Testis (tissue), 2 donors: ENCODE data around the gene FREY1.

Source experiments
- CTCF ChIP-seq, 3 experiments: fragments of 450-650 bp in 2 of 3; fragments of 200-600 bp in 1 of 3; sonication (generic) in 1 of 3; IDR thresholded peaks; one replicate each; pipeline ENCODE4 v1.5.1; 2016 to 2019; ENCODE audit warnings: antibody characterized with exemption in 3 of 3, mild to moderate bottlenecking in 2 of 3, moderate library complexity in 1 of 3
- POLR2A ChIP-seq: fragments of 450-650 bp; IDR thresholded peaks from one replicate; pipeline ENCODE4 v1.6.1; 2017; ENCODE audit warnings: antibody characterized with exemption, mild to moderate bottlenecking, moderate library complexity

- TF ChIP-seq CTCF (IDR thresholded peaks at IDR 0.05) (no peak), POLR2A (no peak)
Measured at GRCh38 chr11:45877845-45878244, 29.2 kb downstream of the FREY1 start.
